K562 (cell line): Measurements from ENCODE around the gene VPS9D1. TPM values are rescaled to one million over a fixed set of nuclear protein-coding genes. Genes with fewer than 3 reads are reported as not detected.

ENCODE experiments used
- ATAC-seq: fragments of 200-7000 bp; cut with Tn5 transposase; 3 replicates; pipeline ENCODE4 v1.9.1; 2020; ENCODE audit warnings: moderate library complexity
- BruUV-seq: library from RNA; stranded (reverse); fragments of 400-500 nt; replicated peaks from 2 replicates; lab custom pipeline; 2021; lab: Mats Ljungman, UMichigan
- CTCF ChIA-PET: fragments of 300-600 bp; formaldehyde crosslinking; extraction: SDS; loops from one replicate; lab custom pipeline; 2021; ENCODE audit warnings: low intra/inter-chr PET ratio; lab: Yijun Ruan, JAX
- POLR2A ChIA-PET: fragments of 300-600, 350-650 bp; sonication (Branson Sonifier 250); formaldehyde crosslinking; extraction: SDS; loops from one replicate; lab custom pipeline; 2021; ENCODE audit warnings: antibody characterized with exemption, inconsistent platforms; lab: Yijun Ruan, JAX
- DNase-seq, 4 experiments: peaks; one replicate each; pipeline versions ENCODE4 v3.0.0 to v3.0.0-alpha.2; 2011 to 2018; ENCODE audit warnings: low spot score in 3 of 4, mixed read lengths in 3 of 4; ENCODE audit errors: extremely low read depth in 1 of 4
- FAIRE-seq: peaks from 2 replicates; lab custom pipeline; 2011; peaks lifted over from hg19 to GRCh38; lab: Jason Lieb, UNC
- H2AFZ ChIP-seq: 2 replicates; pipeline ENCODE4 v1.6.0; 2011; ENCODE audit warnings: low read depth, low read length, control low read depth, inconsistent platforms
- H3K27ac ChIP-seq: fragments of 200-600 bp; 3 replicates; pipeline ENCODE4 v1.8.0; 2011; ENCODE audit warnings: low read depth, mild to moderate bottlenecking, control low read depth, inconsistent platforms, low read length, moderate library complexity, mixed read lengths; ENCODE audit errors: extremely low read depth
- H3K27me3 ChIP-seq, 2 experiments: fragments of 300-600 bp in 1 of 2; 2 replicates in 1 of 2; 3 replicates in 1 of 2; pipeline versions ENCODE4 v1.6.0 to v1.8.0; 2011; ENCODE audit warnings: inconsistent platforms in 2 of 2, low read length in 2 of 2, mild to moderate bottlenecking in 1 of 2, mixed read lengths in 1 of 2, moderate library complexity in 1 of 2; ENCODE audit not compliant: control insufficient read depth in 2 of 2, insufficient read depth in 2 of 2
- H3K36me3 ChIP-seq: fragments of 300-600 bp; 3 replicates; pipeline ENCODE4 v1.8.0; 2011; ENCODE audit warnings: mild to moderate bottlenecking, low read length, inconsistent platforms; ENCODE audit not compliant: control insufficient read depth, insufficient read depth
- H3K4me1 ChIP-seq, 2 experiments: fragments of 200-600 bp in 1 of 2; replicated peaks in 1 of 2; 2 replicates in 1 of 2; 3 replicates in 1 of 2; pipeline versions ENCODE4 v1.5.1 to v1.8.0; 2011; ENCODE audit warnings: inconsistent platforms in 2 of 2, low read length in 2 of 2, mild to moderate bottlenecking in 1 of 2, mixed read lengths in 1 of 2, moderate library complexity in 1 of 2; ENCODE audit not compliant: control insufficient read depth in 2 of 2, insufficient read depth in 2 of 2
- H3K4me2 ChIP-seq: 2 replicates; pipeline ENCODE4 v1.6.1; 2011; ENCODE audit warnings: low read length, control low read depth, inconsistent platforms, mixed read lengths; ENCODE audit not compliant: insufficient read depth
- H3K4me3 ChIP-seq: fragments of 200-600 bp; sonication (generic), shearing (Covaris generic); 2 replicates; pipeline ENCODE4 v1.5.1; 2016; ENCODE audit warnings: control low read depth, inconsistent platforms
- H3K79me2 ChIP-seq: fragments of 200-600 bp; 3 replicates; pipeline ENCODE4 v1.8.0; 2011; ENCODE audit warnings: low read length, inconsistent platforms; ENCODE audit not compliant: control insufficient read depth, insufficient read depth
- H3K9ac ChIP-seq, 2 experiments: 2 replicates each; pipeline versions ENCODE4 v1.6.0 to v1.6.1; 2011; ENCODE audit warnings: low read depth in 2 of 2, low read length in 2 of 2, control low read depth in 1 of 2, inconsistent platforms in 1 of 2, mild to moderate bottlenecking in 1 of 2, mixed read lengths in 1 of 2; ENCODE audit not compliant: insufficient read depth in 1 of 2
- H3K9me1 ChIP-seq: one replicate; pipeline ENCODE4 v1.6.0; 2011; ENCODE audit warnings: inconsistent platforms, mild to moderate bottlenecking, low read length, moderate library complexity; ENCODE audit not compliant: control insufficient read depth, insufficient read depth
- H3K9me3 ChIP-seq: replicated peaks from 2 replicates; pipeline ENCODE4 v1.5.1; 2011; ENCODE audit warnings: low read depth, low read length, inconsistent platforms; ENCODE audit not compliant: control insufficient read depth, insufficient read depth
- H4K20me1 ChIP-seq: replicated peaks from 2 replicates; pipeline ENCODE4 v1.6.1; 2011; ENCODE audit warnings: low read length, inconsistent platforms, mixed read lengths; ENCODE audit not compliant: control insufficient read depth, insufficient read depth
- CCNT2 ChIP-seq: IDR thresholded peaks from 2 replicates; pipeline ENCODE4 v1.6.1; 2011; ENCODE audit warnings: borderline replicate concordance, low read depth, mild to moderate bottlenecking, moderate library complexity, mixed read lengths, low read length; ENCODE audit not compliant: insufficient read length; ENCODE audit errors: extremely low read depth
- ETV5 ChIP-seq: sonication (generic); formaldehyde crosslinking; IDR thresholded peaks from 2 replicates; pipeline ENCODE4 v1.4.0; 2020; ENCODE audit warnings: low read depth, mild to moderate bottlenecking, missing genetic modification reagents
- FIP1L1 ChIP-seq: fragments of 200-400 bp; formaldehyde crosslinking; IDR thresholded peaks from 2 replicates; pipeline ENCODE4 v1.6.1; 2018; ENCODE audit warnings: mild to moderate bottlenecking, low read depth, low read length; ENCODE audit not compliant: poor library complexity, severe bottlenecking
- GABPB1 ChIP-seq: sonication (generic); formaldehyde crosslinking; IDR thresholded peaks from 2 replicates; pipeline ENCODE4 v1.8.0; 2022; ENCODE audit warnings: mild to moderate bottlenecking, missing genetic modification reagents
- HNRNPLL ChIP-seq: fragments of 200-400 bp; formaldehyde crosslinking; IDR thresholded peaks from 2 replicates; pipeline ENCODE4 v1.6.1; 2017; ENCODE audit warnings: low read length, low read depth, mild to moderate bottlenecking; ENCODE audit not compliant: poor library complexity, severe bottlenecking
- KLF1 ChIP-seq: fragments of 450-650 bp; IDR thresholded peaks from 2 replicates; pipeline ENCODE4 v1.6.1; 2016; ENCODE audit warnings: missing genetic modification characterization, missing compliant biosample characterization
- MTF1 ChIP-seq: fragments of 250-450 bp; sonication (Bioruptor Pico); IDR thresholded peaks from 2 replicates; pipeline ENCODE4 v1.9.0; 2021; ENCODE audit warnings: moderate library complexity, mild to moderate bottlenecking, inconsistent platforms, borderline replicate concordance
- POLR2B ChIP-seq: fragments of 450-650 bp; IDR thresholded peaks from 2 replicates; pipeline ENCODE4 v1.6.1; 2018; ENCODE audit warnings: low read depth; ENCODE audit not compliant: partially characterized antibody
- SREBF2 ChIP-seq: sonication (generic); formaldehyde crosslinking; IDR thresholded peaks from 2 replicates; pipeline ENCODE4 v1.4.0; 2020; ENCODE audit warnings: mild to moderate bottlenecking, missing genetic modification reagents
- YY1 ChIP-seq, 3 experiments: IDR thresholded peaks; 2 replicates each; pipeline ENCODE4 v1.6.1; 2011; ENCODE audit warnings: low read length in 2 of 3, mild to moderate bottlenecking in 2 of 3, moderate library complexity in 2 of 3, borderline replicate concordance in 1 of 3, control low read depth in 1 of 3, low read depth in 1 of 3; ENCODE audit not compliant: insufficient read depth in 3 of 3, insufficient replicate concordance in 2 of 3, control insufficient read depth in 1 of 3, insufficient read length in 1 of 3; ENCODE audit errors: extremely low read depth in 1 of 3
- WGBS: fragments of 100-300 bp; shearing (Covaris generic); methylation state at CpG from one replicate; pipeline ENCODE4 v1.1.6; 2016; ENCODE audit warnings: low coverage, mixed read lengths; ENCODE audit not compliant: insufficient coverage; ENCODE audit errors: missing lambda C conversion rate; 5-methylcytosine and 5-hydroxymethylcytosine counted together
- in situ Hi-C: fragments of 300-500 bp; cut with MboI; formaldehyde crosslinking; loops from 4 replicates; pipeline ENCODE4 v1.15.0; 2018; ENCODE audit warnings: inconsistent platforms, mixed read lengths
- intact Hi-C: fragments of 100-400 bp; cut with micrococcal nuclease; formaldehyde crosslinking; loops from 2 replicates; pipeline ENCODE4 v1.14.2; 2022
- polyA plus RNA-seq, 8 experiments: library from polyadenylated mRNA; depleted of rRNA in 4 of 8; stranded (reverse) in 5 of 8; unstranded in 3 of 8; fragments of >200 nt; fragmentation: Nextera tagmentation in 2 of 8; fragmentation: Illumina TruSeq in 1 of 8; extraction: Ambion mirVana in 2 of 8; extraction: Trizol in 1 of 8; gene quantifications; 2 replicates each; pipeline versions ENCODE4 v1.2.1 to v1.2.3, GENCODE V29; 2011 to 2014; ENCODE audit warnings: inconsistent platforms in 1 of 8, missing spikeins in 1 of 8
- total RNA-seq, 7 experiments: library from RNA; depleted of rRNA in 6 of 7; stranded (reverse); fragments of >200 nt in 6 of 7; fragmentation: Illumina TruSeq in 2 of 7; extraction: Trizol in 2 of 7; gene quantifications; 2 replicates each; pipeline versions ENCODE4 v1.2.1 to v1.2.3, GENCODE V29; 2011 to 2021; ENCODE audit warnings: low replicate concordance in 1 of 7
- TF ChIP-seq, protein P1 (sequence below): sonication (generic); IDR thresholded peaks from 2 replicates; pipeline ENCODE4 v1.6.1; 2016
- TF ChIP-seq, protein P2 (sequence below), 2 experiments: IDR thresholded peaks; 2 replicates each; pipeline ENCODE4 v1.6.1; 2011; ENCODE audit warnings: borderline replicate concordance in 1 of 2, control low read depth in 1 of 2, low read depth in 1 of 2, low read length in 1 of 2, mild to moderate bottlenecking in 1 of 2, mixed read lengths in 1 of 2, moderate library complexity in 1 of 2; ENCODE audit not compliant: insufficient read depth in 1 of 2, insufficient read length in 1 of 2, poor library complexity in 1 of 2, severe bottlenecking in 1 of 2; ENCODE audit errors: extremely low read depth in 1 of 2
- TF ChIP-seq, protein P3 (sequence below), 3 experiments: IDR thresholded peaks in 2 of 3; conservative IDR thresholded peaks in 1 of 3; 2 replicates each; pipeline ENCODE4 v1.5.1; 2011 to 2012; ENCODE audit warnings: low read length in 3 of 3, mild to moderate bottlenecking in 3 of 3, control low read depth in 2 of 3, improper control_type of control experiment in 1 of 3, inconsistent platforms in 1 of 3, low read depth in 1 of 3, mixed read lengths in 1 of 3, moderate library complexity in 1 of 3; ENCODE audit not compliant: insufficient read depth in 2 of 3

VPS9D1 gene
- total and polyA plus RNA-seq, 9 of the 15 experiments (the other 6 are each of a cell fraction or from before 2014, with no cell fraction given) = 0.33 to 3.1 (median 1.1) TPM

DNA sequence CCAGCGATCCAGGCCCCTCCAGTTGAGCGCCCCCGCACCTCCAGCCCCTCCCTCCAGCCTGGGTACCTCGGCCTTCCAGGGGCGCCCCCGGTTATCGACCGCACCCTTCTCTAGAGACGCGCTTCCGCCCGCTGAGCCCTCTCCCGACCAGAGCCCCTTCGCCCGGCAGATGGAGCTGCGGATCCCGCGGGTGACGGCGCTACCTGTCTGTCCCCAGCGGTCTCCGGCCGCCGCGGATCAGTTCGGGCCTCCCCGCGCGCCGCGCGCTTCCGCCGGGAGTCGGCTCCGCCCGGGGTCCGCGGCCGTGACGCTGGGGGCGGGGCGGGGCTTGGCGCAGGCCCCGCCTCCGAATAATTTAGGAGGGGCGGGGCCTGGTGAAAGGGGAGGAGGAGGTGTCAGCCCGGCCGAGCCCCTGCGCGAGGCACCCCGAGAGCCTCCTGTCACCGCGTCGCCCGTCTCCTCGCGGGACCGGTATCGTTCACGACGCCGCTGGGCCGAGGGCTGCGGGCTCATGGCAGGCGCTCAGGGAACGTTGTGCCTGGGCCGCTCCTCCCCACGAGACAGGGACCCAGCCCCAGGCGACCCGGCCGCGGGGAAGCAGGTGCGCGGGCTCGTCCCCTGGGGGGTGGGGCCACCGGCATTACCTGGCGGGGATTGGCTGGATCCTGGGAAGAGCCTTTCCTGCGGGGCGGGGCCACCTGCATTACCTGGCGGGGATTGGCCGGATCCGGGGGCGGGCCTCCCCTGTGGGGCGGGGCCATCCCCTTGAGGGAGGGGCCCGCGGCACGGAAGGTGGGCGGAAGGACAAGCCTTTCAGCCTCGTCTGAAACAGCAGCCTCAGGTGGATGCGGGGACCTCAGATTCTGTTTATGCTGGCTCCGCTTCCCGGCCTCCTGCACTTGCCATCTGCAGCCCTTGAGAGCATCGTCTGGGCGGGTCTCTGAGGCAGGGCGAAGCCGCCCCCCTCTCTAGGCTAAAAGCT, 19.0 kb downstream of the VPS9D1 start, which contains the start of gene SPATA2L:
TSS of gene SPATA2L (minus strand) at position 281 of the 982 bp plus-strand sequence. CDS start 473 bp downstream, outside the sequence.
- Histone ChIP-seq H2AFZ (peak within 1 kb of the TSS; percentile 94), H3K4me1 (peaks cover 16 to 66% of the 10 kb centered on the region in 2 experiments), H4K20me1 (peaks cover 4% of the 10 kb centered on the region; the same call in 1 of the 2 replicates), H3K79me2 (peaks cover 9% of the 10 kb centered on the region), H3K27me3 (no peaks in the 10 kb centered on the region), H3K9ac (peak within 1 kb of the TSS; percentile 70 to 93), H3K4me3 (peak within 1 kb of the TSS; percentile 51), H3K27ac (peak within 1 kb of the TSS; percentile 76), H3K4me2 (peak within 1 kb of the TSS; percentile 86), H3K9me3 (no peaks in the 10 kb centered on the region), H3K36me3 (peaks cover 17% of the 10 kb centered on the region; the same call in 2 of the 3 replicates), H3K9me1 (peaks cover 8% of the 10 kb centered on the region)
- ChIA-PET CTCF (interaction anchor here (0.6 to 2.7 kb wide), 2 partner anchors 143 to 159 kb away, joined by 3 to 18 read pairs; no protein-coding TSS in a partner anchor), POLR2A (interaction anchor here (0.6 to 1.0 kb wide), 3 partner anchors 30 to 201 kb away, joined by 3 read pairs; no protein-coding TSS in a partner anchor)
- in situ Hi-C loops (loop anchor here (5.0 kb wide), 1 partner anchor 161 kb away; no protein-coding TSS in a partner anchor), intact Hi-C loops (loop anchor here (2.0 to 5.0 kb wide), 3 partner anchors 17 to 211 kb away; no protein-coding TSS in a partner anchor)
- WGBS = 2% methylated on average over 66 of the region's 97 CpGs
- peak; percentile 98 for FAIRE-seq
- DNase-seq = peak; percentile 96 to 99 (median 96)
- peak; percentile 86 for ATAC-seq
- BruUV-seq = no TSS peak
- TF ChIP-seq KLF1 (tag) = peak; percentile 55; the same call in 1 of the 2 replicates
- TF ChIP-seq, protein P1, sequence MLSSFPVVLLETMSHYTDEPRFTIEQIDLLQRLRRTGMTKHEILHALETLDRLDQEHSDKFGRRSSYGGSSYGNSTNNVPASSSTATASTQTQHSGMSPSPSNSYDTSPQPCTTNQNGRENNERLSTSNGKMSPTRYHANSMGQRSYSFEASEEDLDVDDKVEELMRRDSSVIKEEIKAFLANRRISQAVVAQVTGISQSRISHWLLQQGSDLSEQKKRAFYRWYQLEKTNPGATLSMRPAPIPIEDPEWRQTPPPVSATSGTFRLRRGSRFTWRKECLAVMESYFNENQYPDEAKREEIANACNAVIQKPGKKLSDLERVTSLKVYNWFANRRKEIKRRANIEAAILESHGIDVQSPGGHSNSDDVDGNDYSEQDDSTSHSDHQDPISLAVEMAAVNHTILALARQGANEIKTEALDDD = no peak
- TF ChIP-seq, protein P2, sequence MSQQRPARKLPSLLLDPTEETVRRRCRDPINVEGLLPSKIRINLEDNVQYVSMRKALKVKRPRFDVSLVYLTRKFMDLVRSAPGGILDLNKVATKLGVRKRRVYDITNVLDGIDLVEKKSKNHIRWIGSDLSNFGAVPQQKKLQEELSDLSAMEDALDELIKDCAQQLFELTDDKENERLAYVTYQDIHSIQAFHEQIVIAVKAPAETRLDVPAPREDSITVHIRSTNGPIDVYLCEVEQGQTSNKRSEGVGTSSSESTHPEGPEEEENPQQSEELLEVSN (IDR thresholded peaks at IDR 0.05; ENCODE audit: borderline replicate concordance in 1 of 2, extremely low read depth in 1 of 2, insufficient read depth in 1 of 2, insufficient read length in 1 of 2, low read depth in 1 of 2, low read length in 1 of 2, poor library complexity in 1 of 2, severe bottlenecking in 1 of 2) = peak; percentile 58 to 60
- no peak for TF ChIP-seq MTF1
- TF ChIP-seq SREBF2 (CRISPR knock-in tag) = no peak
- TF ChIP-seq GABPB1 (CRISPR knock-in tag) = peak; percentile 62
- TF ChIP-seq YY1 (IDR thresholded peaks at IDR 0.05; ENCODE audit: borderline replicate concordance in 1 of 3, control insufficient read depth in 1 of 3, extremely low read depth in 1 of 3, insufficient read depth in 3 of 3, insufficient read length in 1 of 3, insufficient replicate concordance in 2 of 3, low read depth in 1 of 3, low read length in 2 of 3) = peak in 2 of 3 experiments; percentile 29 to 42
- TF ChIP-seq, protein P3, sequence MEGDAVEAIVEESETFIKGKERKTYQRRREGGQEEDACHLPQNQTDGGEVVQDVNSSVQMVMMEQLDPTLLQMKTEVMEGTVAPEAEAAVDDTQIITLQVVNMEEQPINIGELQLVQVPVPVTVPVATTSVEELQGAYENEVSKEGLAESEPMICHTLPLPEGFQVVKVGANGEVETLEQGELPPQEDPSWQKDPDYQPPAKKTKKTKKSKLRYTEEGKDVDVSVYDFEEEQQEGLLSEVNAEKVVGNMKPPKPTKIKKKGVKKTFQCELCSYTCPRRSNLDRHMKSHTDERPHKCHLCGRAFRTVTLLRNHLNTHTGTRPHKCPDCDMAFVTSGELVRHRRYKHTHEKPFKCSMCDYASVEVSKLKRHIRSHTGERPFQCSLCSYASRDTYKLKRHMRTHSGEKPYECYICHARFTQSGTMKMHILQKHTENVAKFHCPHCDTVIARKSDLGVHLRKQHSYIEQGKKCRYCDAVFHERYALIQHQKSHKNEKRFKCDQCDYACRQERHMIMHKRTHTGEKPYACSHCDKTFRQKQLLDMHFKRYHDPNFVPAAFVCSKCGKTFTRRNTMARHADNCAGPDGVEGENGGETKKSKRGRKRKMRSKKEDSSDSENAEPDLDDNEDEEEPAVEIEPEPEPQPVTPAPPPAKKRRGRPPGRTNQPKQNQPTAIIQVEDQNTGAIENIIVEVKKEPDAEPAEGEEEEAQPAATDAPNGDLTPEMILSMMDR (IDR thresholded peaks at IDR 0.05 in 2 of 3, conservative IDR thresholded peaks at IDR 0.05 in 1 of 3; ENCODE audit: insufficient read depth in 2 of 3, low read depth in 1 of 3, low read length in 3 of 3) = peak in 2 of 3 experiments; percentile 70 to 95; a peak in 4 of 6 replicates
- peak; percentile 44 for TF ChIP-seq POLR2B
- TF ChIP-seq HNRNPLL = peak; percentile 56
- peak; percentile 65; the same call in 1 of the 2 replicates for TF ChIP-seq ETV5 (CRISPR knock-in tag)
- TF ChIP-seq FIP1L1 = peak; percentile 23
- peak; percentile 52 for TF ChIP-seq CCNT2
